Natural killer cell (primary cell): ENCODE data around the gene DDR2. TPM values are rescaled to one million over a fixed set of nuclear protein-coding genes. Genes with fewer than 3 reads are reported as not detected.

Experiments
- ATAC-seq, 3 donors: fragments of 150-1000 bp in 2 of 3; fragments of 200-7000 bp in 1 of 3; cut with Tn5 transposase; 1 replicate in 1 of 3; 2 replicates in 2 of 3; pipeline ENCODE4 v1.10.0; 2021; ENCODE audit warnings: mild to moderate bottlenecking in 2 of 3, moderate library complexity in 2 of 3
- DNase-seq, 2 donors: peaks; one replicate each; pipeline versions ENCODE4 v3.0.0 to v3.0.0-alpha.2; 2013 to 2021; ENCODE audit warnings: mixed read lengths in 1 of 2
- H3K27ac ChIP-seq: one replicate; pipeline ENCODE4 v1.5.1; 2013; ENCODE audit warnings: mild to moderate bottlenecking, low read length
- H3K27me3 ChIP-seq: one replicate; pipeline ENCODE4 v1.6.1; 2013; ENCODE audit warnings: low read length; ENCODE audit not compliant: control insufficient read depth, insufficient read depth
- H3K36me3 ChIP-seq: one replicate; pipeline ENCODE4 v1.6.1; 2013; ENCODE audit warnings: low read length; ENCODE audit not compliant: control insufficient read depth, insufficient read depth
- H3K4me1 ChIP-seq: one replicate; pipeline ENCODE4 v1.6.1; 2013; ENCODE audit warnings: low read length; ENCODE audit not compliant: control insufficient read depth, insufficient read depth
- H3K4me3 ChIP-seq: one replicate; pipeline ENCODE4 v1.5.1; 2013; ENCODE audit warnings: low read length
- H3K9me3 ChIP-seq: one replicate; pipeline ENCODE4 v1.6.1; 2013; ENCODE audit warnings: low read length; ENCODE audit not compliant: control insufficient read depth, insufficient read depth
- H3K27ac Mint-ChIP-seq, 2 donors: one replicate each; pipeline ENCODE4 v1.8.0; 2022; ENCODE audit warnings: mild to moderate bottlenecking in 2 of 2, mixed read lengths in 2 of 2, moderate library complexity in 1 of 2
- H3K27me3 Mint-ChIP-seq, 2 donors: one replicate each; pipeline ENCODE4 v1.8.0; 2022; ENCODE audit warnings: low read depth in 2 of 2, mixed read lengths in 2 of 2
- H3K36me3 Mint-ChIP-seq: one replicate; pipeline ENCODE4 v1.8.0; 2022; ENCODE audit warnings: mixed read lengths
- H3K4me1 Mint-ChIP-seq, 2 donors: one replicate each; pipeline ENCODE4 v1.8.0; 2022; ENCODE audit warnings: mixed read lengths in 2 of 2
- H3K4me3 Mint-ChIP-seq: one replicate; pipeline ENCODE4 v1.8.0; 2022; ENCODE audit warnings: mild to moderate bottlenecking, moderate library complexity, mixed read lengths
- H3K9me3 Mint-ChIP-seq, 2 donors: one replicate each; pipeline ENCODE4 v1.8.0; 2022; ENCODE audit warnings: mixed read lengths in 2 of 2
- CTCF ChIP-seq: fragments of 200-600 bp; IDR thresholded peaks from one replicate; pipeline ENCODE4 v1.8.0; 2022; ENCODE audit warnings: antibody characterized with exemption
- WGBS: methylation state at CpG from one replicate; pipeline ENCODE4 v1.1.7; 2013; ENCODE audit warnings: missing lambda C conversion rate; ENCODE audit not compliant: insufficient coverage; 5-methylcytosine and 5-hydroxymethylcytosine counted together
- intact Hi-C: fragments of 100-400 bp; cut with micrococcal nuclease; formaldehyde crosslinking; loops from one replicate; pipeline ENCODE4 v1.14.2; 2022
- total RNA-seq, 4 donors: library from RNA; stranded (reverse); fragments of 120-200 nt in 1 of 4; gene quantifications; one replicate each; pipeline versions ENCODE4 v1.2.3 to v1.2.4, GENCODE V29; 2013 to 2022

DDR2 gene
- total RNA-seq, 3 donors from 2014 or later (not counting 1 experiment from before 2014, with no cell fraction given) = 1.5 to 2.0 (median 1.8) TPM

GRCh38 chr1:162641114-162641513 is 8.8 kb downstream of the DDR2 start:
- Histone ChIP-seq H3K4me3 (no peak overlapping the region), H3K36me3 (no peaks in the 10 kb centered on the region), H3K27ac (no peak overlapping the region), H3K9me3 (no peaks in the 10 kb centered on the region), H3K4me1 (no peaks in the 10 kb centered on the region), H3K27me3 (peaks cover 3% of the 10 kb centered on the region)
- DNase-seq = no peak
- 91% methylated on average over 2 of the region's 2 CpGs for WGBS
- H3K9me3 Mint-ChIP-seq = no peaks in the 10 kb centered on the region
- H3K27me3 Mint-ChIP-seq = peaks cover 6 to 7% of the 10 kb centered on the region in 2 donors
- H3K27ac Mint-ChIP-seq = no peak overlapping the region
- TF ChIP-seq CTCF = no peak
- H3K4me1 Mint-ChIP-seq = no peaks in the 10 kb centered on the region
- no peak overlapping the region for H3K4me3 Mint-ChIP-seq
- intact Hi-C loops = no loop called here
- no peaks in the 10 kb centered on the region for H3K36me3 Mint-ChIP-seq
- no peak for ATAC-seq

DNA sequence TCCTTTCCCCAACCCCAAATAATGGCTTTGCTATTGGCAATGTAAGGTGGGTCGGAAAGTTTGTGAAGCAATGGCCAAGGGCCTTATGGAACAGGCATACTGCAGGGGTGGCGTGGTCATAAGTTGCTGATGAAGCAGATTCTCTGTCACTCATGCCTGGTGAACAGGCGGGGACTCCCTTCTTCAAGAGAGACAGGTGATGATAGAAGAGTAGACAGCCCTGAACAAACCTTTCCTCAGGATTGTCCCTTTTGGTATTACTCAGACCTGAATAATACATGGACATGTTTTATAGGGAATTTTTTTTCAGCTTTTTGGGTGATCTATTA is 12.7 kb downstream of the DDR2 start:
- H3K36me3 ChIP-seq = no peaks in the 10 kb centered on the region
- H3K4me3 ChIP-seq = no peak overlapping the region
- intact Hi-C loops = no loop called here
- no peaks in the 10 kb centered on the region for H3K9me3 ChIP-seq
- Mint-ChIP-seq H3K27me3 (peaks cover 15 to 28% of the 10 kb centered on the region in 2 donors), H3K27ac (no peak overlapping the region), H3K4me1 (no peaks in the 10 kb centered on the region), H3K4me3 (no peak overlapping the region), H3K9me3 (no peaks in the 10 kb centered on the region), H3K36me3 (no peaks in the 10 kb centered on the region)
- DNase-seq = no peak
- no peak overlapping the region for H3K27ac ChIP-seq
- 85% methylated on average over 2 of the region's 3 CpGs for WGBS
- ATAC-seq = no peak
- no peaks in the 10 kb centered on the region for H3K4me1 ChIP-seq
- H3K27me3 ChIP-seq = no peaks in the 10 kb centered on the region
- no peak for TF ChIP-seq CTCF

- Histone ChIP-seq H3K4me1 (no peaks in the 10 kb centered on the region), H3K36me3 (no peaks in the 10 kb centered on the region), H3K4me3 (no peak overlapping the region), H3K9me3 (no peaks in the 10 kb centered on the region), H3K27me3 (no peaks in the 10 kb centered on the region), H3K27ac (no peak overlapping the region)
- Mint-ChIP-seq H3K27me3 (peaks cover 15 to 28% of the 10 kb centered on the region in 2 donors), H3K36me3 (no peaks in the 10 kb centered on the region), H3K9me3 (no peaks in the 10 kb centered on the region), H3K27ac (no peak overlapping the region), H3K4me1 (no peaks in the 10 kb centered on the region), H3K4me3 (no peak overlapping the region)
- no peak for DNase-seq
- intact Hi-C loops = no loop called here
- no peak for ATAC-seq
- no peak for TF ChIP-seq CTCF
- 90% methylated on average over 4 of the region's 4 CpGs for WGBS
Observed at GRCh38 chr1:162645666-162646065, 13.4 kb downstream of the DDR2 start.

GRCh38 chr1:162649583-162649982 is 17.3 kb downstream of the DDR2 start:
- ATAC-seq = no peak
- peaks cover 23 to 36% of the 10 kb centered on the region in 2 donors for H3K27me3 Mint-ChIP-seq
- H3K36me3 ChIP-seq = no peaks in the 10 kb centered on the region
- no peak overlapping the region for H3K27ac ChIP-seq
- H3K9me3 ChIP-seq = no peaks in the 10 kb centered on the region
- DNase-seq = no peak
- H3K4me3 ChIP-seq = no peak overlapping the region
- H3K4me1 ChIP-seq = no peaks in the 10 kb centered on the region
- no peaks in the 10 kb centered on the region for H3K27me3 ChIP-seq
- no peak overlapping the region for H3K4me3 Mint-ChIP-seq
- no peak overlapping the region for H3K27ac Mint-ChIP-seq
- TF ChIP-seq CTCF = no peak
- H3K9me3 Mint-ChIP-seq = no peaks in the 10 kb centered on the region
- WGBS = 91% methylated on average over 2 of the region's 3 CpGs
- no peaks in the 10 kb centered on the region for H3K36me3 Mint-ChIP-seq
- intact Hi-C loops = no loop called here
- no peaks in the 10 kb centered on the region for H3K4me1 Mint-ChIP-seq
